ENCODE data around the gene FAM162A. TPM values are rescaled to one million over a fixed set of nuclear protein-coding genes. Genes with fewer than 3 reads are reported as not detected.

Gene FAM162A
- total and polyA plus RNA-seq, 2 donors (not counting 3 experiments of a cell fraction or from before 2014, with no cell fraction given): 12.6 to 23.4 TPM

- H3K4me1 ChIP-seq (ENCODE audit: control insufficient read depth, extremely low read depth, insufficient read depth, low read length): peaks cover 6% of the 10 kb centered on the region
- ChIA-PET CTCF (no interaction called here), POLR2A (no interaction called here)
- H3K4me2 ChIP-seq (ENCODE audit: insufficient read depth, low read length): no peak overlapping the region
- H3K36me3 ChIP-seq (ENCODE audit: control insufficient read depth in 2 of 2, extremely low read depth in 1 of 2, insufficient read depth in 2 of 2, low read length in 2 of 2): no peaks in the 10 kb centered on the region
- FAIRE-seq: no peak
- no peak overlapping the region for H2AFZ ChIP-seq (ENCODE audit: low read depth, low read length)
- H4K20me1 ChIP-seq (replicated peaks; ENCODE audit: control insufficient read depth, extremely low read depth, insufficient read depth, low read length): no peaks in the 10 kb centered on the region
- H3K9me1 ChIP-seq (replicated peaks; ENCODE audit: control insufficient read depth, extremely low read depth, insufficient read depth, low read length): no peaks in the 10 kb centered on the region
- dilution Hi-C loops (cut with MboI; ENCODE audit: extremely low pct_ligation_motif_present, low sequenced_read_pairs) (no loop called here), intact Hi-C loops (cut with micrococcal nuclease) (no loop called here)
- no peak overlapping the region for H3K27ac ChIP-seq (ENCODE audit: insufficient read depth, low read depth, low read length)
- no peak overlapping the region for H3K4me3 ChIP-seq (replicated peaks in 1 of 3; ENCODE audit: insufficient read depth in 1 of 3, low read depth in 1 of 3, low read length in 3 of 3)
- peaks cover 39% of the 10 kb centered on the region for H3K79me2 ChIP-seq (ENCODE audit: control insufficient read depth, insufficient read depth, low read length)
- BruUV-seq (replicated peaks): no TSS peak
- H3K9ac ChIP-seq (replicated peaks; ENCODE audit: extremely low read depth, insufficient read depth, low read length): no peak overlapping the region
- TF ChIP-seq, protein P1, sequence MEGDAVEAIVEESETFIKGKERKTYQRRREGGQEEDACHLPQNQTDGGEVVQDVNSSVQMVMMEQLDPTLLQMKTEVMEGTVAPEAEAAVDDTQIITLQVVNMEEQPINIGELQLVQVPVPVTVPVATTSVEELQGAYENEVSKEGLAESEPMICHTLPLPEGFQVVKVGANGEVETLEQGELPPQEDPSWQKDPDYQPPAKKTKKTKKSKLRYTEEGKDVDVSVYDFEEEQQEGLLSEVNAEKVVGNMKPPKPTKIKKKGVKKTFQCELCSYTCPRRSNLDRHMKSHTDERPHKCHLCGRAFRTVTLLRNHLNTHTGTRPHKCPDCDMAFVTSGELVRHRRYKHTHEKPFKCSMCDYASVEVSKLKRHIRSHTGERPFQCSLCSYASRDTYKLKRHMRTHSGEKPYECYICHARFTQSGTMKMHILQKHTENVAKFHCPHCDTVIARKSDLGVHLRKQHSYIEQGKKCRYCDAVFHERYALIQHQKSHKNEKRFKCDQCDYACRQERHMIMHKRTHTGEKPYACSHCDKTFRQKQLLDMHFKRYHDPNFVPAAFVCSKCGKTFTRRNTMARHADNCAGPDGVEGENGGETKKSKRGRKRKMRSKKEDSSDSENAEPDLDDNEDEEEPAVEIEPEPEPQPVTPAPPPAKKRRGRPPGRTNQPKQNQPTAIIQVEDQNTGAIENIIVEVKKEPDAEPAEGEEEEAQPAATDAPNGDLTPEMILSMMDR (IDR thresholded peaks at IDR 0.05; ENCODE audit: extremely low read depth in 1 of 2, insufficient read depth in 1 of 2, low read depth in 1 of 2, low read length in 2 of 2): no peak
- TF ChIP-seq POLR2A (IDR thresholded peaks at IDR 0.05; ENCODE audit: low read depth, low read length) (no peak), POLR2AphosphoS5 (IDR thresholded peaks at IDR 0.05; ENCODE audit: insufficient read depth, low read depth, low read length) (no peak), MAX (IDR thresholded peaks at IDR 0.05; ENCODE audit: insufficient read depth, insufficient read length) (no peak), FOS (IDR thresholded peaks at IDR 0.05; ENCODE audit: borderline replicate concordance, insufficient read depth, low read length) (no peak), EZH2 (IDR thresholded peaks at IDR 0.05; ENCODE audit: borderline replicate concordance, low read depth, low read length, severe bottlenecking) (no peak), JUN (IDR thresholded peaks at IDR 0.05; ENCODE audit: borderline replicate concordance, insufficient read depth, insufficient read length, low read depth) (no peak), MYC (IDR thresholded peaks at IDR 0.05; ENCODE audit: low read depth, low read length) (no peak), GATA2 (IDR thresholded peaks at IDR 0.05; ENCODE audit: insufficient read depth, insufficient read length, low read depth, low read length) (no peak)
- H3K9me3 ChIP-seq (replicated peaks; ENCODE audit: control insufficient read depth, insufficient read depth, low read length): no peaks in the 10 kb centered on the region
- H3K27me3 ChIP-seq (ENCODE audit: control insufficient read depth in 2 of 2, insufficient read depth in 2 of 2, low read length in 2 of 2): no peaks in the 10 kb centered on the region
- no peak for DNase-seq (ENCODE audit: low read depth, low spot score)
These were observed 6.0 kb upstream of the FAM162A start for GRCh38 chr3:122377975-122378374.

All from endothelial cell of umbilical vein (primary cell).